IMR-90 (cell line): ENCODE measurements around the gene ANK3. TPM values are rescaled to one million over a fixed set of nuclear protein-coding genes. Genes with fewer than 3 reads are reported as not detected.

Source experiments
- ATAC-seq: fragments of 200-7000 bp; cut with Tn5 transposase; 2 replicates; pipeline ENCODE4 v1.9.1; 2020; ENCODE audit warnings: low read depth, mild to moderate bottlenecking, moderate library complexity
- BruUV-seq: library from RNA; stranded (reverse); fragments of 400-500 nt; replicated peaks from 2 replicates; lab custom pipeline; 2021; lab: Mats Ljungman, UMichigan
- CTCF ChIA-PET: fragments of 300-600 bp; formaldehyde crosslinking; extraction: SDS; loops from one replicate; lab custom pipeline; 2021; ENCODE audit warnings: antibody characterized with exemption; lab: Yijun Ruan, JAX
- POLR2A ChIA-PET: fragments of 300-600 bp; sonication (Branson Sonifier 250); formaldehyde crosslinking; loops from one replicate; lab custom pipeline; 2022; ENCODE audit warnings: antibody characterized with exemption; ENCODE audit not compliant: unreplicated experiment; lab: Charles Lee
- DNase-seq: peaks from one replicate; pipeline ENCODE4 v3.0.0; 2013
- H2AFZ ChIP-seq: replicated peaks from 2 replicates; pipeline ENCODE3; 2013; ENCODE audit warnings: low read length, mild to moderate bottlenecking; ENCODE audit not compliant: poor library complexity
- H2AK5ac ChIP-seq: 2 replicates; pipeline ENCODE4 v1.6.1; 2013; ENCODE audit warnings: low read depth, low read length, inconsistent platforms
- H2AK9ac ChIP-seq: replicated peaks from 2 replicates; pipeline ENCODE3; 2013; ENCODE audit warnings: mild to moderate bottlenecking, low read depth, low read length, moderate library complexity; ENCODE audit not compliant: poor library complexity
- H2BK120ac ChIP-seq: 2 replicates; pipeline ENCODE4 v1.6.1; 2013; ENCODE audit warnings: low read depth, low read length, inconsistent platforms
- H2BK15ac ChIP-seq: 3 replicates; pipeline ENCODE4 v1.6.1; 2013; ENCODE audit warnings: low read depth, low read length, inconsistent platforms
- H2BK20ac ChIP-seq: 2 replicates; pipeline ENCODE4 v1.6.1; 2013; ENCODE audit warnings: low read depth, mild to moderate bottlenecking, inconsistent platforms, low read length, moderate library complexity
- H2BK5ac ChIP-seq: 2 replicates; pipeline ENCODE4 v1.6.1; 2013; ENCODE audit warnings: mild to moderate bottlenecking, low read depth, low read length, inconsistent platforms; ENCODE audit not compliant: poor library complexity, severe bottlenecking
- H3K14ac ChIP-seq: replicated peaks from 2 replicates; pipeline ENCODE4 v1.6.1; 2013; ENCODE audit warnings: low read depth, low read length, inconsistent platforms
- H3K18ac ChIP-seq: 2 replicates; pipeline ENCODE4 v1.6.1; 2013; ENCODE audit warnings: low read depth, low read length, control low read depth
- H3K23ac ChIP-seq: 2 replicates; pipeline ENCODE4 v1.6.1; 2013; ENCODE audit warnings: low read depth, low read length, inconsistent platforms
- H3K27ac ChIP-seq: 2 replicates; pipeline ENCODE4 v1.5.1; 2013; ENCODE audit warnings: mild to moderate bottlenecking, control low read depth, low read length; ENCODE audit not compliant: insufficient read depth
- H3K27me3 ChIP-seq: 2 replicates; pipeline ENCODE4 v1.6.1; 2013; ENCODE audit warnings: low read length; ENCODE audit not compliant: control insufficient read depth, insufficient read depth
- H3K36me3 ChIP-seq: 2 replicates; pipeline ENCODE4 v1.6.1; 2013; ENCODE audit warnings: low read length, mixed read lengths; ENCODE audit not compliant: control insufficient read depth, insufficient read depth
- H3K4ac ChIP-seq: 2 replicates; pipeline ENCODE4 v1.6.1; 2013; ENCODE audit warnings: low read depth, low read length, inconsistent platforms
- H3K4me1 ChIP-seq: 2 replicates; pipeline ENCODE4 v1.6.1; 2013; ENCODE audit warnings: low read length, mixed read lengths; ENCODE audit not compliant: control insufficient read depth, insufficient read depth
- H3K4me2 ChIP-seq: 2 replicates; pipeline ENCODE4 v1.6.1; 2013; ENCODE audit warnings: low read depth, mild to moderate bottlenecking, control low read depth, low read length, moderate library complexity
- H3K4me3 ChIP-seq: 2 replicates; pipeline ENCODE4 v1.5.1; 2013; ENCODE audit warnings: low read depth, mild to moderate bottlenecking, control low read depth, low read length, moderate library complexity; ENCODE audit not compliant: insufficient read depth
- H3K56ac ChIP-seq: 2 replicates; pipeline ENCODE4 v1.6.1; 2013; ENCODE audit warnings: low read length, inconsistent platforms; ENCODE audit not compliant: insufficient read depth; ENCODE audit errors: extremely low read depth
- H3K79me1 ChIP-seq, 2 experiments: 2 replicates each; pipeline ENCODE4 v1.6.1; 2013; ENCODE audit warnings: low read length in 2 of 2, inconsistent platforms in 1 of 2, low read depth in 1 of 2
- H3K9ac ChIP-seq: 2 replicates; pipeline ENCODE4 v1.6.1; 2013; ENCODE audit warnings: low read depth, low read length, control low read depth
- H3K9me1 ChIP-seq: 2 replicates; pipeline ENCODE4 v1.6.1; 2013; ENCODE audit warnings: low read length, inconsistent platforms; ENCODE audit not compliant: insufficient read depth
- H3K9me3 ChIP-seq: 2 replicates; pipeline ENCODE4 v1.6.1; 2013; ENCODE audit warnings: low read length; ENCODE audit not compliant: control insufficient read depth, insufficient read depth
- H4K20me1 ChIP-seq: 2 replicates; pipeline ENCODE4 v1.6.1; 2013; ENCODE audit warnings: low read length, inconsistent platforms; ENCODE audit not compliant: insufficient read depth
- H4K5ac ChIP-seq: 2 replicates; pipeline ENCODE4 v1.6.1; 2013; ENCODE audit warnings: mild to moderate bottlenecking, low read depth, low read length, control low read depth
- H4K8ac ChIP-seq, 2 experiments: 2 replicates each; pipeline ENCODE4 v1.6.1; 2013; ENCODE audit warnings: low read depth in 2 of 2, low read length in 2 of 2, control low read depth in 1 of 2, inconsistent platforms in 1 of 2
- H4K91ac ChIP-seq: 2 replicates; pipeline ENCODE4 v1.6.1; 2013; ENCODE audit warnings: low read depth, low read length, inconsistent platforms; ENCODE audit not compliant: insufficient read depth
- CEBPB ChIP-seq: IDR thresholded peaks from 2 replicates; pipeline ENCODE4 v1.6.1; 2012; ENCODE audit warnings: low read depth, low read length, improper control_type of control experiment
- CHD1 ChIP-seq: IDR thresholded peaks from 2 replicates; pipeline ENCODE4 v1.6.1; 2012; ENCODE audit warnings: low read depth, low read length, improper control_type of control experiment
- ELK1 ChIP-seq: fragments of 150-350 bp; IDR thresholded peaks from 2 replicates; pipeline ENCODE4 v1.6.1; 2016; ENCODE audit warnings: low read depth, mild to moderate bottlenecking, low read length, moderate library complexity, borderline replicate concordance
- FOS ChIP-seq: fragments of 150-350 bp; IDR thresholded peaks from 2 replicates; pipeline ENCODE4 v1.6.1; 2016; ENCODE audit warnings: low read depth, low read length
- MAFK ChIP-seq: IDR thresholded peaks from 2 replicates; pipeline ENCODE4 v1.6.1; 2012; ENCODE audit warnings: low read depth, low read length, improper control_type of control experiment
- MAZ ChIP-seq: IDR thresholded peaks from 2 replicates; pipeline ENCODE4 v1.6.1; 2012; ENCODE audit warnings: low read depth, mild to moderate bottlenecking, low read length, improper control_type of control experiment, moderate library complexity, borderline replicate concordance
- MXI1 ChIP-seq: IDR thresholded peaks from 2 replicates; pipeline ENCODE4 v1.6.1; 2012; ENCODE audit warnings: low read depth, mild to moderate bottlenecking, low read length, moderate library complexity, borderline replicate concordance
- NFE2L2 ChIP-seq: fragments of 150-350 bp; IDR thresholded peaks from 2 replicates; pipeline ENCODE4 v1.6.1; 2016; ENCODE audit warnings: low read depth, mild to moderate bottlenecking, low read length
- RCOR1 ChIP-seq: IDR thresholded peaks from 2 replicates; pipeline ENCODE4 v1.6.1; 2012; ENCODE audit warnings: mild to moderate bottlenecking, low read length, improper control_type of control experiment; ENCODE audit not compliant: insufficient replicate concordance
- RFX5 ChIP-seq: IDR thresholded peaks from 2 replicates; pipeline ENCODE4 v1.8.0; 2012; ENCODE audit warnings: low read depth, mild to moderate bottlenecking, low read length, moderate library complexity
- SMC3 ChIP-seq: fragments of 150-350 bp; IDR thresholded peaks from 2 replicates; pipeline ENCODE4 v1.6.1; 2016; ENCODE audit warnings: low read depth, mild to moderate bottlenecking, antibody characterized with exemption, low read length, moderate library complexity
- USF2 ChIP-seq: fragments of 150-350 bp; IDR thresholded peaks from 2 replicates; pipeline ENCODE4 v1.6.1; 2017; ENCODE audit warnings: mild to moderate bottlenecking, antibody characterized with exemption, low read length, low read depth
- WGBS, 2 experiments: methylation state at CpG; one replicate each; pipeline versions ENCODE4 v1.1.5 to v1.1.7; 2013; ENCODE audit warnings: missing lambda C conversion rate in 2 of 2; ENCODE audit not compliant: insufficient read length in 1 of 2; ENCODE audit errors: extremely low coverage in 2 of 2; 5-methylcytosine and 5-hydroxymethylcytosine counted together
- dilution Hi-C: fragments of 300-500 bp; cut with HindIII; formaldehyde crosslinking; loops from one replicate; pipeline ENCODE4 v1.14.3; 2018; ENCODE audit warnings: low sequenced_read_pairs; ENCODE audit not compliant: unreplicated experiment
- in situ Hi-C: fragments of 300-500 bp; cut with MboI; formaldehyde crosslinking; loops from 3 replicates; pipeline ENCODE4 v1.14.3; 2019; ENCODE audit warnings: low sequenced_read_pairs, inconsistent platforms, mixed read lengths
- intact Hi-C: fragments of 100-400 bp; cut with micrococcal nuclease; formaldehyde crosslinking; loops from 2 replicates; pipeline ENCODE4 v1.10.0; 2022
- polyA plus RNA-seq, 3 experiments: library from polyadenylated mRNA; depleted of rRNA; stranded (reverse); fragments of >200 nt; gene quantifications; 2 replicates each; pipeline ENCODE4 v1.2.3, GENCODE V29; 2012; ENCODE audit warnings: low replicate concordance in 1 of 3
- total RNA-seq: library from RNA; depleted of rRNA; stranded (reverse); fragments of >200 nt; gene quantifications from 2 replicates; pipeline ENCODE4 v1.2.3, GENCODE V29; 2012

ANK3 gene
- total and polyA plus RNA-seq, 2 of the 4 experiments (the other 2 are of a cell fraction) = 0.63 to 1.8 TPM

- H3K36me3 ChIP-seq = no peaks in the 10 kb centered on the region
- H4K20me1 ChIP-seq = no peaks in the 10 kb centered on the region
- no peak overlapping the region for H3K4me3 ChIP-seq
- H4K91ac ChIP-seq = no peak overlapping the region
- ATAC-seq = no peak
- ChIA-PET POLR2A (no interaction called here), CTCF (no interaction called here)
- H3K56ac ChIP-seq = no peak overlapping the region
- no CpG with 5 or more reads among the region's 6 CpGs for WGBS, 2 experiments
- H3K14ac ChIP-seq = no peak overlapping the region
- in situ Hi-C loops = loop anchor here (25.0 kb wide), 1 partner anchor 392 kb away; no protein-coding TSS in a partner anchor
- intact Hi-C loops = no loop called here
- H2BK5ac ChIP-seq = no peak overlapping the region
- H2AFZ ChIP-seq = no peak overlapping the region
- H2BK15ac ChIP-seq = no peak overlapping the region
- no peak overlapping the region for H3K9ac ChIP-seq
- no peak overlapping the region for H2BK20ac ChIP-seq
- H2AK5ac ChIP-seq = no peak overlapping the region
- H3K9me3 ChIP-seq = no peaks in the 10 kb centered on the region
- peaks cover 2% of the 10 kb centered on the region; the same call in 1 of the 2 replicates for H3K27me3 ChIP-seq
- no peak for DNase-seq
- dilution Hi-C loops = no loop called here
- H4K8ac ChIP-seq = no peak overlapping the region
- H3K27ac ChIP-seq = no peak overlapping the region
- H2BK120ac ChIP-seq = no peak overlapping the region
- BruUV-seq = no TSS peak
- H3K4me2 ChIP-seq = peak overlapping the region; percentile 9; the same call in 1 of the 2 replicates
- H3K18ac ChIP-seq = no peak overlapping the region
- TF ChIP-seq CHD1 (no peak), ELK1 (no peak), USF2 (no peak), NFE2L2 (no peak), FOS (no peak), MAFK (no peak), RFX5 (no peak), MAZ (no peak), CEBPB (no peak), MXI1 (no peak), RCOR1 (no peak), SMC3 (no peak)
- no peaks in the 10 kb centered on the region for H3K79me1 ChIP-seq
- no peaks in the 10 kb centered on the region for H3K9me1 ChIP-seq
- no peak overlapping the region for H3K23ac ChIP-seq
- no peak overlapping the region for H3K4ac ChIP-seq
- no peak overlapping the region for H2AK9ac ChIP-seq
- H4K5ac ChIP-seq = no peak overlapping the region
- H3K4me1 ChIP-seq = no peaks in the 10 kb centered on the region
Measured at GRCh38 chr10:60029475-60029874, 360.2 kb downstream of the ANK3 start.
